SU-DHL-6 (cell line): Measurements from ENCODE around the gene GGPS1.

ENCODE experiments used
- H2AFZ ChIP-seq: fragments of 200-600 bp; sonication (generic); 2 replicates; pipeline ENCODE4 v1.6.1; 2014; ENCODE audit warnings: low read depth, mild to moderate bottlenecking, moderate library complexity, mixed read lengths, antibody characterized with exemption, low read length; ENCODE audit not compliant: severe bottlenecking
- H3F3A ChIP-seq: fragments of 200-600 bp; shearing (Covaris generic); 2 replicates; pipeline ENCODE4 v1.6.0; 2016; ENCODE audit warnings: antibody characterized with exemption, mild to moderate bottlenecking; ENCODE audit not compliant: insufficient read depth
- H3K27ac ChIP-seq: fragments of 200-600 bp; sonication (generic); 2 replicates; pipeline ENCODE4 v1.5.1; 2016; ENCODE audit warnings: low read depth, mild to moderate bottlenecking, low read length, moderate library complexity, mixed read lengths
- H3K27me3 ChIP-seq: fragments of 200-600 bp; sonication (generic), shearing (Covaris generic); 2 replicates; pipeline ENCODE4 v1.6.0; 2014; ENCODE audit warnings: mild to moderate bottlenecking, low read length
- H3K36me3 ChIP-seq: fragments of 200-600 bp; sonication (generic); 2 replicates; pipeline ENCODE4 v1.6.1; 2014; ENCODE audit warnings: mild to moderate bottlenecking, low read length, mixed read lengths
- H3K4me2 ChIP-seq: fragments of 300-600, 200-600 bp; shearing (Covaris generic), sonication (generic); 2 replicates; pipeline ENCODE4 v1.6.0; 2014; ENCODE audit warnings: low read length, low read depth, mild to moderate bottlenecking; ENCODE audit not compliant: poor library complexity, severe bottlenecking
- H3K4me3 ChIP-seq: fragments of 200-600 bp; sonication (generic); 2 replicates; pipeline ENCODE4 v1.5.1; 2014; ENCODE audit warnings: antibody characterized with exemption, low read length, mild to moderate bottlenecking, mixed read lengths; ENCODE audit not compliant: insufficient read depth, poor library complexity, severe bottlenecking
- H3K79me2 ChIP-seq: fragments of 200-600 bp; sonication (generic); 2 replicates; pipeline ENCODE4 v1.6.1; 2014; ENCODE audit warnings: mild to moderate bottlenecking, low read length, moderate library complexity; ENCODE audit not compliant: insufficient read depth
- H3K9ac ChIP-seq: fragments of 200-600 bp; sonication (generic); 2 replicates; pipeline ENCODE4 v1.7.0; 2014; ENCODE audit warnings: mild to moderate bottlenecking, low read length
- H3K9me2 ChIP-seq: fragments of 200-600 bp; sonication (generic); replicated peaks from 2 replicates; pipeline ENCODE4 v1.6.1; 2014; ENCODE audit warnings: low read length; ENCODE audit not compliant: insufficient read depth
- H3K9me3 ChIP-seq: fragments of 200-600 bp; sonication (generic); 2 replicates; pipeline ENCODE4 v1.6.1; 2014; ENCODE audit warnings: low read length, mixed read lengths; ENCODE audit not compliant: insufficient read depth
- H4K20me1 ChIP-seq: fragments of 200-600 bp; sonication (generic); 2 replicates; pipeline ENCODE4 v1.6.1; 2014; ENCODE audit warnings: low read depth, mild to moderate bottlenecking, antibody characterized with exemption, low read length, moderate library complexity, mixed read lengths
- CTCF ChIP-seq: fragments of 200-600 bp; sonication (generic); IDR thresholded peaks from one replicate; pipeline ENCODE4 v1.5.1; 2017; ENCODE audit warnings: antibody characterized with exemption, mild to moderate bottlenecking, low read length, moderate library complexity; ENCODE audit not compliant: insufficient read depth, poor library complexity, severe bottlenecking
- EZH2phosphoT487 ChIP-seq: fragments of 200-600 bp; sonication (generic), shearing (Covaris generic); conservative IDR thresholded peaks from 2 replicates; pipeline ENCODE4 v1.6.1; 2018; ENCODE audit warnings: mild to moderate bottlenecking, antibody characterized with exemption, low read length, moderate library complexity, mixed read lengths

GGPS1 gene

GRCh38 chr1:235342471-235342870, 14.1 kb downstream of the GGPS1 start:
- no peaks in the 10 kb centered on the region for H3K9me2 ChIP-seq
- H3K79me2 ChIP-seq = no peaks in the 10 kb centered on the region
- H3K9ac ChIP-seq = no peak overlapping the region
- TF ChIP-seq CTCF (no peak), EZH2phosphoT487 (no peak)
- H3F3A ChIP-seq = no peaks in the 10 kb centered on the region
- H3K4me3 ChIP-seq = no peak overlapping the region
- H3K27ac ChIP-seq = no peak overlapping the region
- H3K36me3 ChIP-seq = peaks cover 10% of the 10 kb centered on the region; the same call in 1 of the 2 replicates
- H2AFZ ChIP-seq = no peak overlapping the region
- no peaks in the 10 kb centered on the region for H3K9me3 ChIP-seq
- no peaks in the 10 kb centered on the region for H4K20me1 ChIP-seq
- H3K4me2 ChIP-seq = no peak overlapping the region
- H3K27me3 ChIP-seq = no peaks in the 10 kb centered on the region

- H3K27me3 ChIP-seq = no peaks in the 10 kb centered on the region
- no peak overlapping the region for H3K4me3 ChIP-seq
- H2AFZ ChIP-seq = no peak overlapping the region
- no peaks in the 10 kb centered on the region for H3K9me3 ChIP-seq
- H3K36me3 ChIP-seq = peaks cover 6% of the 10 kb centered on the region; the same call in 1 of the 2 replicates
- TF ChIP-seq EZH2phosphoT487 (no peak), CTCF (no peak)
- H4K20me1 ChIP-seq = no peaks in the 10 kb centered on the region
- H3K9me2 ChIP-seq = no peaks in the 10 kb centered on the region
- no peaks in the 10 kb centered on the region for H3K79me2 ChIP-seq
- no peak overlapping the region for H3K27ac ChIP-seq
- no peak overlapping the region for H3K9ac ChIP-seq
- no peak overlapping the region for H3K4me2 ChIP-seq
- H3F3A ChIP-seq = no peaks in the 10 kb centered on the region
Observed at GRCh38 chr1:235343726-235344125, 15.4 kb downstream of the GGPS1 start.

- Histone ChIP-seq H4K20me1 (no peaks in the 10 kb centered on the region), H3K4me2 (no peak overlapping the region), H3K36me3 (no peaks in the 10 kb centered on the region), H3K27ac (no peak overlapping the region), H3K79me2 (no peaks in the 10 kb centered on the region), H2AFZ (no peak overlapping the region), H3F3A (no peaks in the 10 kb centered on the region), H3K4me3 (no peak overlapping the region), H3K9ac (no peak overlapping the region), H3K9me2 (no peaks in the 10 kb centered on the region), H3K9me3 (no peaks in the 10 kb centered on the region), H3K27me3 (no peaks in the 10 kb centered on the region)
- TF ChIP-seq CTCF (no peak), EZH2phosphoT487 (no peak)
Observed at GRCh38 chr1:235351441-235351840, 23.1 kb downstream of the GGPS1 start.
